ENCODE measurements around the gene FBXL12. TPM values are rescaled to one million over a fixed set of nuclear protein-coding genes. Genes with fewer than 3 reads are reported as not detected.

FBXL12 gene
- total RNA-seq, 4 donors from 2014 or later, result 16.7 to 37.1 (median 20.7) TPM

GRCh38 chr19:9839415-9839814 is 20.5 kb upstream of the FBXL12 start:
- Histone ChIP-seq H3K4me1 (peaks cover 7 to 10% of the 10 kb centered on the region in 2 donors), H3K9me3 (no peaks in the 10 kb centered on the region), H3K27ac (no peak overlapping the region), H3K4me3 (replicated peaks in 1 of 3) (no peak overlapping the region), H3K27me3 (no peaks in the 10 kb centered on the region), H3K36me3 (peaks cover 14 to 47% of the 10 kb centered on the region in 2 donors)
- no peak for DNase-seq
- 78 to 100% methylated on average over 1 of the region's 1 CpG for WGBS, 2 donors
- TF ChIP-seq POLR2A (IDR thresholded peaks at IDR 0.05), result no peak
- TF ChIP-seq, protein P1, sequence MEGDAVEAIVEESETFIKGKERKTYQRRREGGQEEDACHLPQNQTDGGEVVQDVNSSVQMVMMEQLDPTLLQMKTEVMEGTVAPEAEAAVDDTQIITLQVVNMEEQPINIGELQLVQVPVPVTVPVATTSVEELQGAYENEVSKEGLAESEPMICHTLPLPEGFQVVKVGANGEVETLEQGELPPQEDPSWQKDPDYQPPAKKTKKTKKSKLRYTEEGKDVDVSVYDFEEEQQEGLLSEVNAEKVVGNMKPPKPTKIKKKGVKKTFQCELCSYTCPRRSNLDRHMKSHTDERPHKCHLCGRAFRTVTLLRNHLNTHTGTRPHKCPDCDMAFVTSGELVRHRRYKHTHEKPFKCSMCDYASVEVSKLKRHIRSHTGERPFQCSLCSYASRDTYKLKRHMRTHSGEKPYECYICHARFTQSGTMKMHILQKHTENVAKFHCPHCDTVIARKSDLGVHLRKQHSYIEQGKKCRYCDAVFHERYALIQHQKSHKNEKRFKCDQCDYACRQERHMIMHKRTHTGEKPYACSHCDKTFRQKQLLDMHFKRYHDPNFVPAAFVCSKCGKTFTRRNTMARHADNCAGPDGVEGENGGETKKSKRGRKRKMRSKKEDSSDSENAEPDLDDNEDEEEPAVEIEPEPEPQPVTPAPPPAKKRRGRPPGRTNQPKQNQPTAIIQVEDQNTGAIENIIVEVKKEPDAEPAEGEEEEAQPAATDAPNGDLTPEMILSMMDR (IDR thresholded peaks at IDR 0.05), result no peak
- intact Hi-C loops (cut with DNase I), result no loop called here

GRCh38 chr19:9838324-9838723 is 19.4 kb upstream of the FBXL12 start:
- Histone ChIP-seq H3K4me3 (replicated peaks in 1 of 3) (no peak overlapping the region), H3K27me3 (no peaks in the 10 kb centered on the region), H3K27ac (no peak overlapping the region), H3K36me3 (peaks cover 11 to 39% of the 10 kb centered on the region in 2 donors), H3K9me3 (no peaks in the 10 kb centered on the region), H3K4me1 (peaks cover 7 to 10% of the 10 kb centered on the region in 2 donors)
- intact Hi-C loops (cut with DNase I), result no loop called here
- TF ChIP-seq, protein P1 (IDR thresholded peaks at IDR 0.05), result no peak
- TF ChIP-seq POLR2A (IDR thresholded peaks at IDR 0.05), result no peak
- 93 to 97% methylated on average over 11 to 12 of the region's 15 CpGs for WGBS, 2 donors
- DNase-seq, result no peak

- peaks cover 7 to 10% of the 10 kb centered on the region in 2 donors for H3K4me1 ChIP-seq
- H3K36me3 ChIP-seq, result peaks cover 8 to 18% of the 10 kb centered on the region in 2 donors
- no peak overlapping the region for H3K27ac ChIP-seq
- TF ChIP-seq, protein P1 (IDR thresholded peaks at IDR 0.05), result no peak
- TF ChIP-seq POLR2A (IDR thresholded peaks at IDR 0.05), result no peak
- intact Hi-C loops (cut with DNase I), result no loop called here
- H3K27me3 ChIP-seq, result no peaks in the 10 kb centered on the region
- H3K9me3 ChIP-seq, result no peaks in the 10 kb centered on the region
- peak overlapping the region in 2 of 3 donors; percentile 80 to 88 for H3K4me3 ChIP-seq (replicated peaks in 1 of 3)
- no peak for DNase-seq
- WGBS, 2 donors, result 9 to 13% methylated on average over 5 of the region's 5 CpGs
Measured at GRCh38 chr19:9836021-9836420, 17.1 kb upstream of the FBXL12 start.

DNA sequence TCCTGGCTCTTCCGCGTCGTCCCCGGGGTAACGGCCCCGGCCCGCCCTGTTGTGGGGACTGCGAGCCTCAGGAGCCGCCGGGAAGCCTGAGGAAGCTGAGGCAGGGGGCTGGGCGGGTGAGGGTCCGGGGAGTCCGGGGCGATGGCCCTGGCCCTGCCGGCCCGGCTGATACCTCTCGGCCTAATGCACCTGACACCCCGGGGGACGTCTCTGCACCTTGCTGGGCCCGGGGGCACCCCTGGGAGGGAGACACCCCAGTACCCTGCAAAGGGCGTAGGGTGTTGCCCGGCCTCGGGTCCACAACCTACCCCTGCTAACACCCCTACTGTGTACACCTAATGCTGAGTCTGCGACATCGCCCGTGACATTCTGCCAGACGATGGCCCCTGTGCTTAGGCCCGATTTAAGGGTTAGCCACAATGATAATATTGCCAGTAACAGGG is 16.6 kb upstream of the FBXL12 start:
- TF ChIP-seq, protein P1 (IDR thresholded peaks at IDR 0.05), result no peak
- TF ChIP-seq POLR2A (IDR thresholded peaks at IDR 0.05), result no peak
- Histone ChIP-seq H3K27ac (peak overlapping the region in 1 of 3 donors; percentile 43), H3K4me3 (replicated peaks in 1 of 3) (peak overlapping the region; percentile 58 to 88 (median 80)), H3K4me1 (peaks cover 7 to 10% of the 10 kb centered on the region in 2 donors), H3K36me3 (peaks cover 8 to 13% of the 10 kb centered on the region in 2 donors), H3K27me3 (no peaks in the 10 kb centered on the region), H3K9me3 (no peaks in the 10 kb centered on the region)
- intact Hi-C loops (cut with DNase I), result no loop called here
- WGBS, 2 donors, result 0 to 3% methylated on average over 8 to 16 of the region's 28 CpGs
- DNase-seq, result no peak

DNA sequence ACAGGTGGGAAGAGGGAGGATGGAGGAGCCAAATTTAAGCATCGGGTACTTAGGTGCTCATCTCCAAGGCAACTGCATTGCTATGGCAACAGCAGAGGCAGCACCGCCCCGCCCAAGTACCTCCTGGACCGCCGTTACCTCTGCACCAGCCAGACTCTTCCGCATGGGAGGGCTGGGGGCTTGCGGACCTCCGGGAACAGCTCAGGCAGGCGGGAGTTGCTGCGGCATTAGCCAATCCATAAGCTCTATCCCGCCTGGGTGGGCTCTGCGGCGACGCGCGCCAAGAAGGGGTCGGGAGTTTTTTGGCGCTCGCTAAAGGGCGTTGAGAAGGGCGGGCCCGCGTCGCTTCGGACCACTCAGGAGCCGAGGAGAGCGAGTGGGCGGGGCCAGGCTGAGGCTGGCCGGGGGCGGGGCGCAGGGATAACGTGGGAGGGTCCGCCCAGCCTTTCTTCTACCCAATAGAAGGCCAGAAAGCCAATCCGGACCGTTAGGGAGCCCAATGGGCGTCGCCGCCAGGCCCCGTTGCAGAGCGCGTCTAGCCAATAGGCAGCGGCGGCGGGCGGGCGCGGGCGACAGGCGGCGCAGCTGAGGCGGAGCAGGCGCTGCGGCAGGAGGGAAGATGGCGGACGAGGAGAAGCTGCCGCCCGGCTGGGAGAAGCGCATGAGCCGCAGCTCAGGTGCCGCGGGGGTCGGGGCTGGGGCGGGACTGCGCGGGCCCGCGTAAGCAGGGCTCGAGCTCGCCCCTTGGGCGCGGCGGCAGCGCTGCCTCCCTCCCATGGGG is 16.0 kb upstream of the FBXL12 start, which contains the start of gene PIN1:
PIN1 (plus strand) TSS at position 593 of the 781 bp plus-strand sequence; CDS start at position 620, 27 bp downstream.
- peak within 1 kb of the TSS; percentile 58 to 88 (median 80) for H3K4me3 ChIP-seq (replicated peaks in 1 of 3)
- peaks cover 7 to 10% of the 10 kb centered on the region in 2 donors for H3K4me1 ChIP-seq
- H3K9me3 ChIP-seq, result no peaks in the 10 kb centered on the region
- peak within 1 kb of the TSS in 1 of 3 donors; percentile 53 for H3K27ac ChIP-seq
- peaks cover 4 to 7% of the 10 kb centered on the region in 2 donors for H3K36me3 ChIP-seq
- intact Hi-C loops (cut with DNase I), result no loop called here
- peak; percentile 99 for DNase-seq
- no peaks in the 10 kb centered on the region for H3K27me3 ChIP-seq
- 0% methylated on average over 14 to 17 of the region's 73 CpGs for WGBS, 2 donors
- TF ChIP-seq POLR2A (IDR thresholded peaks at IDR 0.05), result peak in 1 of 2 donors; percentile 53
- TF ChIP-seq, protein P1 (IDR thresholded peaks at IDR 0.05), result peak in 4 of 6 experiments; percentile 53 to 76 (median 63)

Measured in thyroid gland (tissue), 4 donors.